ENCODE results near the gene RAB11FIP2.

Gene RAB11FIP2

DNA sequence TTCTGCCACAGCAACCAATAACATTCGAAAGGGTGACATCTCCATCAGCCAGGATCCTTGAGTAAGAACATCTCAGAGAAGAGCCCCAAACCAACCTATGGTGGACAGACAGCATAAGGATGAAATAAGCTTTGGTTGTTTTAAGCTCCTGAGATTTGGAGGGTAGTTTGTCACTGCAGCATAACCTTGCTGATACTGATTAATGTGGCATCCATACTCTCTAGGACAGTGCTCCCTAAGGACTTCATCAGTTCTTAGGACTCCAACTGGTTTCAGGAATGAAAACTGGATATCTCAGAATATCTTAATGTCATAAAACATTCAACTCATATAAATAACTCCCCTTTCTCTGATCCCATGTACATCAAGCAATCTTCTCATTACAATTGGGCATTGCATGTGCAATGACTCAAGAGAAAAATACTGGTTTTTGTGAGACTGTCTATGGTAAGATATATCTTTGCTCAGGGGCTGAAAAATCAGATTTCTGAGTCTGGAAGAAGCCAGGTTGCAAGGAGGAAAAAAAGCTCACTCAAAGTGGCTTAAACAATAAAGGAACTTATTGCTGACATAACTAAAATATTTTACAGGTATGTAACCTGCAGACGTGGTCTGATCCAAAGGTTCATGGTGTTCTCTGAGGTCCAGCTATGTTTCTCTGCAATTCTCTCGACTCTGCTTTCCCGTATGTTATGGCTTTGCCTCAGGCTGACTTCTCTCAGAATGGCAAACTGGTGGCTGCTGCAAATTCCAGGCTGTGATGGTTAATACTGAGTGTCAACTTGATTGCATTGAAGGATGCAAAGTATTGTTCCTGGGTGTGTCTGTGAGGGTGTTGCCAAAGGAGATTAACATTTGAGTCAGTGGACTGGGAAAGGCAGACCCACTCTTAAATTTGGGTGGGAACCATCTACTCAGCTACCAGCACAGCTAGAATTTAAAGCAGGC, 65.7 kb downstream of the RAB11FIP2 start:
- no peak for DNase-seq

DNA sequence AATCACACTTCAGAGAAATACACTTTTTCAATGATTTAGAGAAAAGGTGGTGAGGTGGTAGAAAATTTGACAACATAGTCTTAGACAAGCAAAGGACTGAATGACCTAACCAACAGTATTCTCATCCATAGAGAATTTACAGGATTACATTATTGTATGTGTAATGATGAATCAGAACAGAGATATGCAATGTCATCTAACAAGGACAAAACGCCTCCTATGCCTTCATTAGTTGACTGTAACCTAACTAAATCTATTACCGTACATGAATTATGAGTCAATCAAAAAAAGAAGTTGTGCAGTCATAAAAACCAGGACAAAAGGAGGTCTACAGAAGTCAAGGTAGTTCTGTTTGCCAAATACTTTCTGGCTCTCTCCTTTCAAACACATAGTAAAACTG, 66.5 kb downstream of the RAB11FIP2 start:
- no peak for DNase-seq

DNA sequence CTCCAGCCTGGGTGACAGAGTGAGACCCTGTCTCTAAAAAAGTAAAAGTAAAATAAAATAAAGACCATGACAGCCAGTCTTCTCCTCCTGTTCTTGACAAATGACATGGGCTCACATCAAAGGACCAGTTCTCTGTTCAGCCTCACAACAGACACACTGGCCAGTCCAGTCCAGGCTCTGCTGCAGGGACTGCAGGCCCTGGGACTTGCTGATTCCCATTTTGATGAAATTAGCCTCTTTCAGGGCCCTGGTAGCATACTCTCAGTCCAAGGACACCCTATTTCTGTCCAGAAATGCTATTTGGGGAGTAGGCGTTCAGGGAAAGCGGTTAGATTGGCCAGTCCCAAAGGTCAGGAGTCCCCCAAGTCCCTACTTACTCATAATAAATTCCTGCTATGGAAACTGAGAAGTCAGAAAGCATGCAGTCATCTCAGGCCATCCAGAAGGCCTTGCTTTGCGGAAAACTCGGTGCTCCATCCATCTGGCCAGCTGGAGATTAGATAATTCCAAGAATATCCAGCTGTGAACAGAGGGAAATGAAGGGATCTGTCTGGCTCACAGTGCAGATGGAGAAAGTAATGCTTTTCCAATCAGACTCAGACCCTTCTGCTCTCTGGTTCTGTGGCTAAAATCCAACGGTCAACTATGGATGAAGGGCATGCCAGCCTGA, 74.4 kb downstream of the RAB11FIP2 start:
- DNase-seq = peak; percentile 58

DNA sequence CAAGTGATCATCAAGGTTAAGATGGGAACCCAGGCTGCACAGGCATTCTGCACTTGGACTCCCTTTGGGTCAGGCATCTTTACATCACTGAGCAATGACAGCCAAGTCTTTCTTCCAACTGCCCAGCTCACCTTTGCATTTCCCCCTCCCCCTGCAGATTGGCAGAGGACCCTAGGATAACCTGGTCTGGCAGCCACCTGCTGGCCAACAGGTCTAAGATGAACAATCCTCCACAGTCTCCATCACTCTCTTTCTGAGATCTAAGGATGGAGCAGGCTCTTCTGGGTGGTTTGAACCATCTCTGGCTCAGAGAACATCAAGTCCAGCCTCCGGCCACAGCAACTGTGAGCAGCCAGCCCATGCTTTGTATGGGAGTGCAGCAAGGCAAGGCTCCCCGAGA, 75.8 kb downstream of the RAB11FIP2 start:
- DNase-seq = no peak

DNA sequence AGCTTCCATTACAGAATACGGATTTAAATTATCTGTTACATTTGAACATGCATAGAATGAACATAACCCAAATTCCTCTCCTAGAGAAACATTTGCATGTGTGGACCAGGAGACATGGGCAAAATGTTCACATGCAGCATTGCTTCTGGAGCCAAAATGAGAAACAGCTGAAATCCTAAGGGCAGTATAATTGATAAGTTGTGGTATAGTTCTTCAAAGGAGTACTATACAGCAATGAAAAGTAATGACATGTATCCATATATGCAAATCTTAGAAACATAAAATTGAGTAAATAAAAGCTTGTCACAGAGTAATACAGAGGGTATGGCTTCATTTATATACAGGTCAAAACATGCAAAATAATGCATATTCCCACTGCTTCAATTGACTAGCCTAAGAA, 77.1 kb downstream of the RAB11FIP2 start:
- no peak for DNase-seq

DNA sequence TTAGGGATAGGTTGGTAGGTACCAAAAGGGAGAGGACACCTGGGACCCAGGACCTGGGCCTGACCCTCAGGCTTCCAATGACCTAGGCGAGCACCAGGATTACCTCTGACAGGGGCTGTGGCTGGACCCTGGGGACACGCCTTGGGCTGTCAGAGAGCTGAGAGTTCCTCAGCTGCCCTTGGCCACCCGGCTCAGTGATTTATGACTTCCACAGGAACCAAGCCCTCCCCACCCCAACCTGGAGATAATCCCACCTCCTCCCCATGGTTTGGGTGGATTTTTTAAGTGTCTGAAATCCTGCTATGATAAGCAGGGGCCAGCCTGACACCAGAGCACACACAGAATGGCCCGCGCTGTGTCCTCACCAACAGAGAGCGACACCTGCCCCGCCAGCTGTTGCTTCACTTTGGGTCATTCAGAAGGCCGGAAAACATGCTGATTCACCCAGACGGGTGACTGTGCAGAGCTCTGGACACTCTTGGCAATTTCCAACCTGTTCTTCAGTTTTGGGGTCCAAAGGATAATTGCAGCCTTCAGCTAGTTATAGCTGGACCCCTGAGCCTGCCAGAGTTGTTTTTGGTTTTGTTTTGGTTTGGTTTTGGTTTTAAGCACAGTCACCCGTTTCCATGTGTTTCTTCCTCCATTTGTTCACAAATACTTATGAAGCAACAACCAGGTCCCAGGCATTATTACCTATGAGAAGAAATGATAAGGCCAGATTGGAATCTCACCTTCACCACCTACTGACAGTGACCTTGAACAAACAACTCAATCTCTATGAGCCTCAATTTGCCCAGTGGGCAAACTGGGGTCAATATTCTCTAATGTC, 78.2 kb downstream of the RAB11FIP2 start:
- no peak for DNase-seq

DNA sequence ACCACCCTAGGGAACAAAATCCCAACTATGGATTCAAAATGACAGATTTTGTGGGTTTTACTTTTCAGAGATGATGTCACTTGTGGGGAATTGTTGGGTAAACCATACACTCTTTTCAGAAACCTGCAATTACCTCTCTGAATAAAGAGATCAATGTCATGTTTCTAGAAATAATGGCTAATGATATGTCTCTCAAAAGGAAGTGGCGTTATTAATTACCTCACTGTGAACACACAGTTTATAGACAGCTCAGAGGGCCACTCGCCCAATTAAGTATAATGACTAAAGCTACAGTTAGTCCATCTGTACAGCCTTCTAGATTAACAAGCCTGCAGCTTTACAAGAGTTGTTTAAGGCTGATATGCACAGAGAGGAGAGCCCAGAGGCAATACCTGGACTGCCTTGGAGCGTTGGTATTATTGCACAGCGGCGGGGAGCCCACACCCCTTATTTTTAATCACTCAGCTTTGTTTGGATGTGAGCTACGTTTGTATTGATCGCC, 79.5 kb downstream of the RAB11FIP2 start:
- no peak for DNase-seq

DNA sequence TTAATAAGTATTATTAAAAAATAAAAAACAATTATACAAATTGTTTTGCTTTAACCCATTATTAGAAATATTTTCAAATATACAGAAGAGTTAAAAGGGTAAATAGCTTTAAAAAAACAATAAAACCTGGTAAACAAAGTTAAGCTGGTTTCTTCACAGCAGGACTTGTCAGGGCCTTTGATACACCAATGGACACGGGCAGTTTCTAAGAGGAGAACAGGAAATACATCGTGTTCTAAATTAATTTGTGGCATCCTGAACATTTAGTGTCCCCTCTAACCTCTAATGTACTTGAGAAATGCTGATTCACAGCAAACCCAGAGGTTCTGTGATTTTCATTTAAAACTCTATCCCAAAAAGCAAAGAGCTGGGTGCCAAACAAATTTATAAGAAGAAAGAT, 80.8 kb downstream of the RAB11FIP2 start:
- no peak for DNase-seq

DNA sequence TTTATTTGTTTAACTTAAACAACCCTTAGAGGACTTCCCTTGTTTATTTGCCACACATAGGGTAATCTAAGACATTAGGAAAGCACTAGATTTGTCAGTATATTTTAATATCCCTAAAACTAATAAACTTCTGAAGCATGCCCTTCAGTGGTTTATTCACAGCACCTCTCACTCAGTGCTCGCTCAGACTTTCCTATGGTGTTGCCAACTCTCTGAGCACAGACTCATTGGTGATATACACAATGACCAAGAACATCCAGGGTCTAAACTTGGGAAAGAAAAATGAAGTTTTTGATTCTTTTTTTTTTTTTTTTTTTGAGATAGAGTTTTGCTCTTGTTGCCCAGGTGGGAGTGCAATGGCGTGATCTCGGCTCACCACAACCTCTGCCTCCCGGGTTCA, 82.2 kb downstream of the RAB11FIP2 start:
- DNase-seq = no peak

DNA sequence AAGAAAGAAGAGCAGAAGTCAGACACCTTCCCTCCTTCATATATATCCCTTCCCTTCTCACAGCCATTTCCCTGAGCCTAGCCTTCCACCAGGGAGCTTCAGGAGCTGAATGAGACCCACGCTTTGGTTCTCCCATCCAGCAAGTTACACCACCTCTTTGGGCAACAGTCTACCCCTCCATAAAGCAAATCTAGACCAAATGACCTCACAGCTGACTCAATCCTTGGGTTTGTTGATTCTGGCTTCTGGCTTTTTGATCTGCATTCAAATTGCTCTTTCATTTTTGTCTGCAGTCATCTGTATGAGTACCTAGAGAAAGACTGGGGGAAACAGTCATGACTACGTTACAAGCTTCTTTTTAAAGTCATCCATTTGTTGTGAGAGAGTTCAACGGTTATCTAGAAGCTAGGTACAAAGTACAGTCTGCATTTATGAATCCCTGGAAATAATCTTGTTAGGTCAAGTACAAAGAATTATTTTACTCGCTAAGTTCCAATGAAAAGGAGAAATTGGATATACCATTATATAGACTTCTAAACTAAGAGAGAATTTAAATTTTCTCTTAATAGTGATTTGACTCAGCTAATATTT, 86.3 kb downstream of the RAB11FIP2 start:
- no peak for DNase-seq

DNA sequence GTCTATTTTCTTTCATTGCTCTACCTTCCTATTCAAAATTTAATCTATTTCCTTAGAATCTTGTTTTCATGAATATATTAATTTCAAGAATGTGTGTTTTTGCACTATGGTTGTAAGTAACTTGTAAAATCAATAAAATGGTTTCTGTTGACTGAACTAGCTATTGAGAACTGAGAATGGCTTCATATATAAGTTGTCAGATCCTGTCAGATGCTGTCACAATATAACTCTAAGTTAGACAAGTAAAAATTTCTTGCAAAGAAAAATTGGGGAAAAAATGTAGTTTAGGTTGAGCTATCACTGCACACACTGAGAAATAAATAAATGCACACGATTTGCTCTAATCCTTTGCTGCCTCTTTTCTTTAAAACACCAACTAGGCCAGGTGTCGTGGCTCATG, 89.8 kb downstream of the RAB11FIP2 start:
- no peak for DNase-seq

DNA sequence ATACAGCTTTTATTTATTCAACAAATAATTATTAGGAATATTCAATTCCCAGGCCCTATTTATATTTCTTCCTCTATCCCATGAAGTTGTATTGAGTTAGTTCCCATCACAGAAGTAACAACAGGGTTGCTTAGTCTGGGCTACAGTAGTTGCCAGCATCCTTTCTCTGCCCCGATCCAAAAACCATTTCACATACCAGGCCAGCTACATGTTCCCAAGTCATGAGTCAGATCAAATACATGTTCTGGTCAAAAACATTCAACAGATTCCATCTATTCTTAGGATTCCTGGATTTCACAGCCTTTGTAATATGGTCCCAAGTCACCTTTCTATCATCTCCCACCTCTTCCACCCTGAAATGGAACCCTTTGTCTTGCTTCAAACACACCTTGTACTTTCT, 91.6 kb downstream of the RAB11FIP2 start:
- no peak for DNase-seq

All from right forelimb (tissue), 1 donor.